NCI-H1694 treated with DMSO at 0.1 percent for 48 hours (cell line): ENCODE measurements around the gene KCNQ1.

Experiments used
- DNase-seq: peaks from one replicate; lab custom pipeline; 2025; lab: John Stamatoyannopoulos, UW

Gene KCNQ1

DNA sequence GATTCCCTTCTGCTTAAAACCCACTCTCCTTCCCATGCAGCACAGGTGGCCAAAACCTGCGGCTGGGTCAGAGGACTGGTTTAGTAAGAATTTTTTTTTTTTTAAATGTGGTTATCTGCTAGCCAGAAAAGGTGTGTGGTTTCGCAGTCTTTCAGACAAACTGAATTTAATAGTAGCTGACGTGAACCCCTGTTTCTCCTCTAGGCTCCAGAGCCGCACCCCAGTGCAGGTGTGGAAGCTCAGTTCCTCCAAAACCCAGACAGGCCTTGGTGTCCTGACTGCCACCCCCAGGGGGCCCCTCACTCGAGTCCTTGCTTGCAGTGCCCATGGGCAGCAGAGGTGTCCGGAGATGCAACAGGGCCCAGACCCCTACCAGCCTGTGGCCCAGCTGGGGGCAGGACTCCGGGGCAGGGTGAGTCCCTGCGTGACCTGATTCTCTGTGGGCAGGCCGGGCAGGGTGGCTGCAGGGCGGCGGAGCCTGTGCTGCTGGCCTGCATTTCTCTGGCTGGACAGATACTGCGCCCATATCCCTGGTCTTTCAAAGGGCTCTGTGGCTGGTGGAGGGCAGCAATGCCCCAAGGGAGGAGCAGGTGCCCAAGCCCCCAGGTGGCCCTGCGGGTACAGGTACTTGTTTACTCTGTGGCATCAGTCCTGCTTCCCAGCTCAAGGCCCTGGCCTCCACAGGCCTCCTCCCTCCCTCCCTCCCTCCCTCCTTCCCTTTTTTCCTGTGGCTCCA, 15.2 kb downstream of the KCNQ1 start:
- no peak for DNase-seq

DNA sequence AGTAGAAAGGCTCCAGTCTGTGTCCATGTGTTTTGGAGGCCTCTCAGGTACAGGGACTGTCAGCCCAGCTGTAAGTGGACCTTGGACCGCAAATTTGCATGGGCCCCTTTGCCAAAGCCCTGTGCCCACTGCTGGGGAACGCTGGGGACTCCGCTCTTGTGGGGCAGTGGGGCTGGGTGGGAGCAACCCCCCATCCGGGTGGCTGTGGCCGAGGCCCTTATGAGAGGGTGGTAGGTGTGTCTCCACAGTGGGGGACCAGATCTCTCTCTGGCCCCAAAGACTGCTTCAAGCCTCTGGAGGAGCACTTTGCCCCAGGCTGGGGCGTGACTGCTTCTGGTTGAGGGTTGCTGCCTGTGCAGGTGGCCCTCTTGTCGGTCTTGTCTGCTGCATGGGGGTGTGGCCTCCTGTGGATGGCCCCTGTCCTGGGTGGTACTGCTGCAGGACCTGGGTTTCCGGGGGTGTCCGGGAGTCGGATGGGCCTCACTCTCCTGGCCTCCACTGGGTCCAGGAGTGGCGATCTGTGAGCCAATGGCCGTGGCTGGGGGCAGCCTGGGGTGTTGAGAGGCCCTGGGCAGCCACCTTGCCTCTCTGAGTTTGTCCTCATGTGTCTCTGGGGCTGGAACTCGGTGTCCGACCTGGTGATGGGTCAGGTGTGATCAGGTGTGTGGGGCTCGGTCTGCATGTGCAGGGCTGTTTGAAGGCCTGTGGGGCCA, 15.9 kb downstream of the KCNQ1 start:
- DNase-seq = no peak

DNA sequence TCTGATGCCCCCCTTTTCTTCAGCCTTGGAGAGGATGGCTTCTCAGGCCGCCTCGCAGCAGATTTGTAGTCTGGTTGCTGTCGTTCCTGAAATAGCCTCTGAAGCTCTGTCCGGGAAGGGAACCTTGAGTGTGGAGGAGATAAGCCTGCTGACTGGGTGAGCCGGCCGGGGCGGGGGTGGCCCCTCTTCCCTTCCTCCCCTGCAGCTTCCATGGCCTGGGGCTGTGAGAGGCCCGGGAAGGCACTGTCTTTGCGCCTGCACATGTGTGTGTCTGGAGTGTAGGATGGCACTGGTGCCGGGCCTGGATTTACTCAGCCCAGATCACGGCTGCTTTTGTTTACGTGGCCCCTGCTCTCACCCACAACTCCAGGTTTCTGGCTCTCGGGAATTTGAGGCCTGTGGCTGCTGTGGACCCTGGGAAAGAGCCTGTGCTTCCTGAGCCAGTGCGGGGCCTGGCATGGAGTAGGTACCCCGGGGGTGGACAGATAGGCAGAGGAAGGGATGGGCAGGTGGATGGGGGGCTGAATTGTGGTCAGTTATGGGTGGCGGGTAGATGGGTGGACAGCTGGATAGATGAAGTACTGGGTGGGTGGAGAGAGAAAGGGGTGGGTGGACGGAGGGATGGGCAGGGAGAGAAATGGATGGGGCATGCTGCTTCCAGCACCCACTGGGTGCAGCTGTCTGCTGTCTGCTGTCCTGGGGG, 16.6 kb downstream of the KCNQ1 start:
- no peak for DNase-seq

DNA sequence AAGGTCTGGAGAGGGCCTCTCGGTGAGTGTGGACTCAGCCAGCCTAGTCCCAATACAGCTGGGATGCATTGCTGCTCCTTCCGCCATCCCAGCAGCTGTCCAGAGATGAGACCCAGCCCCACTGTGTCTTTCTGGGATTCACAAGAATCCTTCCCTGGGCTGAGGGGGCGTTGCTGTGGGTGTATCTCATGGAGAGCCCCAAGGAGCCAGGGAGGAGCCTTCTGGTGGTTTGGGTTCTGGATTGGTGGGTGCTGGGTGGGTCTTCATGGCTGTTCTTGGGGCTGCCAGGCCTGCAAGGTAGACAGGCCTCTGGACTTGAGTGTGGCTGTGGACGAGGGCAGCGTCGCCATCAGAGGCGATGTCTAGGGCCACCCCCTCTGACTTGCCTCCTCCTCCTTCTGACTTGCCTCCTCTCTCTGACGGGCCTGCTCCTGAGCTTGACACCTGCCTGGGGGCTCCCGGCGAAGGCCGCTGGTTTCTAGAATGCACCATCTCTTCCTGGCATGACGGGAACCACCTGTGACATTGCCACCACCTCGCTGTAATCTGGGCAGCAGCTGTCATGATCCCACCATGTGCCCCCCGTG, 17.2 kb downstream of the KCNQ1 start:
- DNase-seq = no peak

DNA sequence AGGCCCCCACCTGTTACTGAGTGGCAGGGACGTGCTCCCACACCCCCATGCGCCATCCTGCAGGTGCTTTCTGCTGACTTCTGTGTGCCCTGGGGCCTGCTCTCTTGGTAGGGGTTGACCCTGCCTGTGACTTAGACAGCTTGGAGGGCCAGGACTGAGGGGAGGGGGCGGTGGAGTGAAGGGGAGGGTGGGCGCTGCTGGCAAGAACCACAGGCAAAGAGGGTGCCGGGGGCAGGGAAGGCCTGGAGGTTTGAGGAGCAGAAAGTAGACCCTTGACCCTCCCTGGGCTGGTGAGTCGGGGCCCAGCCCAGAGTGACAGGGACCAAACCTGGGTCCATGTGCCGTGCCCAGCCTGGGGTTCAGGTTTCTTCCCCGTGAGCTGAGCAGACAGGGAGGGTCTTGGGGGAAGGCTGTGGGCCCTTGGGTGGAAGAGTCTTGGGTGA, 17.8 kb downstream of the KCNQ1 start:
- DNase-seq = no peak

DNA sequence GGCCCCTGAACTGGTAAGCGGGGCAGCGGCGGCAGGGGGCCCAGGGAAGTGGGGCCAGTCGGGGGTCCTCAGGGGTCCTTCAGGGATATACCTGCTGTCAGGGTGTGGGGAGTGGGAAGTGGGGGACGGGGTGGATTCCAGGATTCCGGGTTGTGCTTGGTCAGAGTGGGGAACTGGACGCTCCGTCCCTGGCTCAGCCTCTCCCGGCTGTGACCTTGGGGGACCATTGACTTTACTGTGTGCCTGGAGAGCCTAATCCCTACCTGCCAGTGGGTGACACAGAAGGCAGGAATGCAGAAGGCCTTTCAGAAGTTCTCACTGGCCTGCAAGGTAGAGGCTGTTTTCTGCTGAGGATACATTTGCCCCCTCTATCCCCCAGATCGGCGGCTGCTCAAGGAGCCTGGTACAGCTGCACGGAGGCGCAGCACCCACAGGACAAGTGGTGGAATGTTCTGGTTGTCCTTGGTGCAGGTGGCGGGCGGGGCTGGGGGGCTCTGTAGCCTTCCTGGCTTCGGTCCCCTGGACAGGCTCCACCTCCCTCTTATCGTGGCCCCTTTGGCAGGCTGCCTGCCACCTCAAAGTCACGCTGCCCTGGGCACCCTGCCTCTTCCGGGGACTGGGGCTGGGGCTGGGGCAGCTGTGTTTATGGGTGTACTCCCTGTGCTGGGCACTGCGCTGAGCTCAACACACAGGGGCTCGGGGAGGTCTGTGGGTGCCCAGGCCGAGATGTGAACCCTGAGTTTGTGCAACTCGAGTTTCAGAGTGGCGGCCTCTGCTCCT, 18.4 kb downstream of the KCNQ1 start:
- no peak for DNase-seq

DNA sequence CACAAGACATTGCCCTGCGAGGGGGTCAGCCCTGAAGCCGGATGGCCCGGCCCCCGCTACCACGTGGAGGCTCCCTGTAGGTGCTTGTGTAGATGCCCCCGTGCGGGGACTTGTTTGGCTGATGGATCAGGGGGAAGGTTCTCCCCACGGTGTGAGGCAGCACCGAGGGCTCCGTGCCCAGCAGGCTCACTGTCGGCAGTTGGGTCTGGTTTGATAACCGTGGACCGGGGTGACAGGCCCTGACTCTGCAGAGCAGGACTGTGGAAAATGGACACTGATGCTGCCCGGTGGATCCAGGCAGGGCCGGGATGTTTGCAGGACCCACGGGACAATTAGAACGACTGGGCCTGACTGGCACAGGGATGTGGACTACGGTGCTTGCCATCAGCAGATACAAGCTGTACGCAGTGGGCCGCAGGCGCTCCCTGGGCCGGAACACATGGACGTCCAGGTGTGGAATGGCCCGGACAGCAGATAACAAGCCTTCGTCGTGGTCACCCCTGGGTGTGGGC, 19.0 kb downstream of the KCNQ1 start:
- no peak for DNase-seq

DNA sequence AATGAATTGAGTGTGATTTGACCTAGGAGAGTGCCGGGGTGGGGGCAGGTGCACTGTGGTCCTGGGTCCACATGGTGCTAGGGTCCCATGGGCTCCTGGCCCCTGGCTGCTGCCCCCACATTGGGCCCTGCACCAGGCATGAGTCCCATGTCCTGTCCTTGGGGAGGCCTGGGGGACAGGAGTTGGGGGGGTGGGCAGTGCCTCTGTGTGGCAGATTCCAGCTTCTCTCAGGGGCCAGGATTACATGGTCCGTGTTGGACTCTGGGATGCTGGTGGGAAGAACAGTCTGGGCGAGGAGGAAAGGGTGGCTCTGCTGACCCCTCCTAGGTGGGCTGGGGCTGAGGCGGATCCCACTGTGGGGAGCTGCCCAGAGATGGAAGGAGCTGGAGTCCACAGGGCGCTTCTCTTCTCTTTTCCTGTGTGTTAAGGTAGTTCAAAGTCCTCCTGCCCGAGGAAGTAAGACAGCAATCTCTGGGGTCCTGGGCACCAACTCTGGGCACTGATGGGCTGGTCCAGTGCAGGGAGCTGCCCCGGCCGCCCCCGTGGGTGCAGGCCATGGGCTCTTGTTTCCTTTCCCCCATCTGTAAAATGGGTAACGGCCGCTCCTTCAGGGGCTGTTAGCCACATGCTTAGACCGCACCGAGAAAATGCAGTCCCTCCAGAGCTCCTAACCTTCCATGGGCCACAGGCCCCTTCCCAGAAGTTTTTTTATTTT, 19.8 kb downstream of the KCNQ1 start:
- DNase-seq = no peak

DNA sequence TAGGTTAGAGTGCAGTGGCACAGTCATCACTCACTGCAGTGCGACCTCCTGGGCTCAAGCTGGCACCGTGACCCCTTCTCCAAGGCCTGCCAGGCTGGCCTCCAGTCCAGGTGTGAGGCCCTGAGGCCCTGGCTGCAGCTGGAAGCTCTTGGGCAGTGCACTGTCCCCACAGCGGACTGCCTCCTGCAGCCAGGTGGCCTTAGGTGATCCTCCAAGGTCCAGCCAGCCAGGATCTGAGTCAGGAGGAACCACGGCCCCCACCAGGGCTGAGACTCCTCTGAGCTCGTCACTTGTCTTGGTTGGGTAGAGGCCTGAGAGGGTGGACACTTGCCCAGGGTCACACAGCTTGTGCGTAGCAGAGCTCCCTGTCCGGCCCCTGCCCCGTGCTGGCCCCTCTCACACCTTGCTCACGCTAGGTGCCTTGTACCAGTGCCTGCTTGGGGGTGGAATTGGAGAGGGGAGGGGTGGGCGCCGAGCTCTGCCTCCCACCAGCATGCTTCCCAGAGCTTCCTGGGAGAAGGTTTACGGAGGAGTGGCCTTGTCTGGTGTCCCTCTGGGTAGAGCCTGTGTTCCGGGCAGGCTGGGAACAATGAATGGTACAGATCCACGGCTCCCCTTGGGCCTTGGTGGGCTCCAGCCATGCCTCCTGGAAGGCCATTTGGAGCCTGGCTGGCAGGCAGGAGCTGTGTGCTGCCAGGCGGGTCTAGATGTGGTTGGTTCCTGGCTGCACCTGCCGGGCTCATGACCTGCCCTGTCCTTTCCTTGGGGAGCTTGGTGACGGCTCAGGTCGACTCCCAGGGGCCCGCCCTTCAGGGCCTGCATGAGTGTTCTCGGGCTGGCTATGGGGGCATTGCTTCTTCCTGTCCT, 20.6 kb downstream of the KCNQ1 start:
- no peak for DNase-seq

DNA sequence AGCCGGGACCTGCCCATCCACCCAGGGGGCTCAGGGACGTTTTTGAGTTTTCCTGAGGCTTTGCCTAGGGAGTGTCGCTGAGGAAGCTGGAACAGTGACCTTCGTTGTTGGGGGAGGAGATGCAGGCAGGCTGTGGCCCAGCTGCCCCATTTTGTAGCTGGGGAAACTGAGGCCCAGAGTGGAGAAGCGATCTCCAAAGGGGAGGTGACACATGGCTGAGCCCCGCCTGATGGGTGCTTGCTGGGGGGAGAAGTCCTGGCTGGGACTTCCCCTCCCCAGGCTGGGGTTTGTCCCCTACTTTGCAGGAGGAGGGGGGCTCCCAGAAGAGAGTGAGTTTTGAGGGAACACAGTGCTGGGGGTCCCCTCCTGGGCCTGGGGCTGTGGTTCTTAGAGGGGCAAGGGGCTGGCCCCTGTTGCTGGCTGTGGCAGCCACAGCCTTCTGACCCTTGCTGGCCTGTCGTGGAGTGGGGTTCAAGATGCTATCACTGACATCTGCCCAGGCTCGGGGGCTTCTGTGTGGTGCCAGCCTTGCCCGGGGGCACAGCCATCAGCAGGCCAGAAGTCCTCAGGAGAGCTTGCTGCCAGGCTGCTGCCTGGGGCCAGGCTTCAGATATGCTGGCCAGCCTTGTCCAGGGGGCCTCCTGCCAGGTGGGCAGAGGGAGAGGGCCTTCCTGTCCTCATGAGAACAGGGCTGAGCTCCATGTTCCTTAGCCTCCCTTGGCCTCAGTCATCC, 21.4 kb downstream of the KCNQ1 start:
- DNase-seq = no peak

DNA sequence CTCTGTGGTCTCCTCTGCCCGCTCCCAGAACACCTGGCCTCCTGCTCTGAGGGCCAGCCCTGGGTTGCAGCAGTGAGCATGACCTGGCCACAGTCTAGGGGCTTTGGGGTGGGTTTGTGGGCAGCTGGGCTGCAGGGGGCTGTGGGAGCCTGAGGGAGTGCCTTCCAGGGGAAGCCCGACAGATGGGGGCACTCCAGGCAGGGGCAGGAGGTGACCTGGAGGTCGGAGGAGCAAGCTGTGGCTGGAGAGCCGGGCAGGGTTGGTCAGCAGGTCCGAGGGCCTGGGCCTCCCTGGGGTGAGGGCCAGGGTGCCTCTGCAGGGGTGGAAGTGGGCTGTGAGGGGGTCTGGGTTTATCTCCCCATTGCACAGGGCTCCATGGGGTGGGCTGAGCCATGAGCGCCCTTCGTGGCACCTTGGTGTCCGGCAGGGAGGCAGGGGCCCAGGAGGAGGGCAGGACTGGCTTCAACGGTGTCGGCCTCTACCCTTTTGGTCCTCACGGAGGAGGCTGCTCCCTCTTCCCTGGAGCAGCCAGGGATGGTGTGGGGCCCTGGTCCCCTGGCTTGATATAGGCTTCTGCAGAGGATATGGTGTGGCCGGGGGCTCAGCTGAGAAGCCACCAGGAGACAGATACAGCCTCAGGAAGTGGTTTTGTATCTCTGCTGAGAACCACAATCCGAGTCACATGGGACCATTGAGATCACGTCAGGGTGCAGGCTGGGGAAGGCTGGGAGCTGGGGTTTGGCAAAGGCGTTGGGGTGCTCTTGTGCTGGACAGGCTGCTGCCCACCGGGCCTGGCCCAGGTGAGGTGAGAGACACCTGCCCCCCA, 22.3 kb downstream of the KCNQ1 start:
- no peak for DNase-seq

DNA sequence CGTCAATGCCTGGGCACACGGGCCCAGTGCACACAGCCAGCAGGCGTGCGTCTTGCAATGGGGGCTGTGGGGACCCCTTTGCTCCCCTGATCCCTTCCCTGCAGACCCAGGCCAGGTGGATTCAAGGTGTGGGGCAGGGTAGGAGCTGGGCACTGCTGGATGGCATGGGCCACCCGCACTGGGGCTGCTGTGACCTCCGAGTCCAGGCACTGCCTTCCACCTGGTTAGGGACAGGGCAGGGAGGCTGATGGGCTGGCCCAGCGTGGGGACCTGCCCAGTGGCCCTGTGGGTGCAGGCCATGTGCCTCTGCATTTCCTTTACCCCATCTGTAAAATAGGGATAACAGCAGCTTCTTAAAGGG, 22.9 kb downstream of the KCNQ1 start:
- DNase-seq = no peak

DNA sequence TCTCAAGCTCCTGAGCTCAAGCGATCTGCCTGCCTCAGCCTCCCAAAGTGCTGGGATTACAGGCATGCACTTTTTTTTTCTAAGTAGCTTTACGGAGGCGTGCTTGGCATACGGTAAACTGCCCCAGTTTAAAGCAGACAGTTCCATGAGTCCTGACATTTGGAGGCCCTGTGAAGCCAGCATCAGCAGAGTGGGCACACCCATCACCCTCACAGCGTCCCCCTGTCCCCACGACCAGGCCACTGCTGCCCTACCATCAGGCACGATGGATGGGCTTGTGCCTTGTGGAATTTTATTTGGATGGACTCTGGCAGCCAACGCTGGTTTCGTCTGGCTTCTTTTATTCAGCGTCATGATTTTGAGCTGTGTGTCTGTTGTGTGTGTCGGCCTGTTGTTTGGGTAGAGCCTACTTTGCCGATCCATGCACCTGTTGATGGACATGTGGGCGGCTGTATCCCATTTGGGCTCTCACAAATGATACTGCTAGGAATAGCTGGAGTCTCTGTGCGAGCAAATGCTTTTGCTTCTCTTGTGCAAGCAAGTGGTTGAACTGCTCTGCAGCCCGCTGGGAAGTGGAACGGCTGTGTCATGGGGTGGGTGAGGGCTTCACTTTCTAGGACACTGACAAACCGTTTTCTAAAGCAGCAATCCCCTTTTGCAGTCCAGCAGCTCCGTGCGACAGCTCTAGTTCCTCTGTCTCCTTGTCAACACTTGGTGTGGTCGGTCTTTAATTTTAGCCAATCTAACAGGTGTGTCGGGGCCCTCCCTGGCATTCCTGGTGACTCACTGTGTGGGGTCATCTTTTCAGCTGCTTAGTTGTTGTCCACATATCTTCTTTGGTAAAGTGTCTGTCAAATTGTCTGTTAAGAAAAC, 23.8 kb downstream of the KCNQ1 start:
- no peak for DNase-seq

DNA sequence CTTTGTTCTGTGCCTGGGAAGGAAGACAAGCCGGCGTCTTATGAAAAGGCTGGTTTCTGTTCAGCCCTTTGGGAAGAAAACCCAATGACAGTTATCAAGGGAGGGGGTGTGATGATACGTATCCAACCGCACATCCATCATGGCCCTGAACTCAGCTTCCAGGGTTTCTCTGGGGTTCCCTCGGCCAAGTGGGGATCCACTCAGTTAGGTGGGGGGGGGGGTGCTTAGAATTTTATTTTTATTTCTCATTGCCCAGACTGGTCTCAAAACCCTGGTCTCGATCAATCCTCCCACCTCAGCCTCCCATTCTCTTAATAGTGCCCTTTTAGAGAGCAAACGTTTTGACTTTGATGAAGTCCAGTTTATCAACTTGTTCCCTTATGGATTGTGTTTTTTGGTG, 25.7 kb downstream of the KCNQ1 start:
- DNase-seq = no peak

DNA sequence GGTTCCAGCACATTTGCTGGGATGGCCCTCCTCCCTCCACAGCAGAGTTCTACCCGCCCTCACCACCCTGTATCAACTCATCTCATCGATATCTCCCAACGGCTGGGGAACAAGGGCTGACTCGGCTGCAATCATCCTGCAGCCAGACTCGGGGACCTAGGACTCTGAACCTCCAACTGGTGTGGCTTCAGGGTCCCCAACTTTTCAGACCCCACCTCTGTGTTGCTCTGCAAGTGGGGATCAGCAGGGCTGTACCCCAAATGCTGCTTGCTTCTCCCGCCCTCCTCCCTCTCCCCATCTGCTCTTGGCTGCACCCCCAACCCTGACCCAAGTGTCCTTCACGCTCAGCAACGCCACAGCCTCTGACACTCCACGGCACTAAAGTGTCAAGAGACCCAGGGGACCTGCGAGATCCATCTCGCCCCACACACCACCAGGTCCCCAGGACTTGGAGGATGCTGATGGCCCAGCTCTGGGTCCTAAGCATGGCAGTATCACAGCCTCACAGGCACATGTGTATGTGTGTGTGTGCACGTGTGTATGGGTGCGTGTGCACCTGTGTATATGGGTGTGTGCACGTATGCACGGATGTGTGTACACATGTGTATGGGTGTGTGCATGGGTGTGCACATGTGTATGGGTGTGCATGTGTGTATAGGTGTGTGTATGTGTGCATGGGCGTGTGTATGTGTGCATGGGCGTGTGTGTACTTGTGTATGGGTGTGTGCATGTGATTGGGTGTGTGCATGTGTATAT, 26.4 kb downstream of the KCNQ1 start:
- DNase-seq = no peak

DNA sequence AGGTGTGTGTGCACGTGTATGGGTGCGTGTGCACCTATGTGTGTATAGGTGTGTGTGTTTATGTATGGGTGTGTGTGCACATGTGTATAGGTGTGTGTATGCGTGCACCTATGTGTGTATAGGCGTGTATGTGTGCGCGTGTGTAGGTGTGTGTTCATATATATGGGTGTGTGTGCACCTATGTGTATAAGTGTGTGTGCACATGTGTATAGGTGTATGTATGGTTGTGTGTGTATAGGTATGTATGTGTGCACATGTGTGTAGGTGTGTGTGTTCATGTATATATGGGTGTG, 26.9 kb downstream of the KCNQ1 start:
- no peak for DNase-seq
